ENCODE measurements around the gene AKT1. TPM values are rescaled to one million over a fixed set of nuclear protein-coding genes. Genes with fewer than 3 reads are reported as not detected.

AKT1 gene
- total and polyA plus RNA-seq, 2 of the 13 experiments (the other 11 are each of a cell fraction or from before 2014, with no cell fraction given) = 96.2 to 116 TPM

GRCh38 chr14:104752735-104753527, 42.6 kb downstream of the AKT1 start, which contains the start of gene SIVA1 (continued):
- TF ChIP-seq ZBTB20 (CRISPR knock-in tag; IDR thresholded peaks at IDR 0.05; ENCODE audit: borderline replicate concordance, low read depth) (no peak), ZBTB10 (CRISPR knock-in tag; IDR thresholded peaks at IDR 0.05; ENCODE audit: borderline replicate concordance) (no peak; the same call in 1 of the 2 replicates), ZNF501 (CRISPR knock-in tag; IDR thresholded peaks at IDR 0.05) (peak; percentile 59), ZNF180 (CRISPR knock-in tag; IDR thresholded peaks at IDR 0.05; ENCODE audit: borderline replicate concordance, low read depth) (no peak), ZNF335 (CRISPR knock-in tag; IDR thresholded peaks at IDR 0.05) (peak; percentile 18; the same call in 1 of the 2 replicates), ZNF264 (CRISPR knock-in tag; IDR thresholded peaks at IDR 0.05) (0 out of 2 replicates have a peak, but pooled peaks have one; percentile 28), ASH2L (IDR thresholded peaks at IDR 0.05; ENCODE audit: insufficient read length, low read depth, low read length) (peak; percentile 66), ZNF883 (CRISPR knock-in tag; IDR thresholded peaks at IDR 0.05; ENCODE audit: not compliant biosample characterization) (peak; percentile 25), GTF2F1 (IDR thresholded peaks at IDR 0.05; ENCODE audit: low read length) (no peak), ZNF792 (CRISPR knock-in tag; IDR thresholded peaks at IDR 0.05) (peak; percentile 11; the same call in 1 of the 2 replicates), SP1 (IDR thresholded peaks at IDR 0.05) (peak; percentile 51; the same call in 1 of the 2 replicates), SP1 (CRISPR knock-in tag; IDR thresholded peaks at IDR 0.05) (peak; percentile 75), ZNF607 (CRISPR knock-in tag; IDR thresholded peaks at IDR 0.05; ENCODE audit: borderline replicate concordance) (peak; percentile 22; the same call in 1 of the 2 replicates), YEATS4 (CRISPR knock-in tag; IDR thresholded peaks at IDR 0.05; ENCODE audit: borderline replicate concordance) (peak; percentile 86), GTF3A (CRISPR knock-in tag; conservative IDR thresholded peaks at IDR 0.05) (peak; percentile 88; the same call in 1 of the 2 replicates), KLF11 (CRISPR knock-in tag; IDR thresholded peaks at IDR 0.05) (peak; percentile 19; the same call in 1 of the 2 replicates), SNRNP70 (IDR thresholded peaks at IDR 0.05; ENCODE audit: low read depth, low read length) (peak; percentile 92)
- TF ChIP-seq, protein P1, sequence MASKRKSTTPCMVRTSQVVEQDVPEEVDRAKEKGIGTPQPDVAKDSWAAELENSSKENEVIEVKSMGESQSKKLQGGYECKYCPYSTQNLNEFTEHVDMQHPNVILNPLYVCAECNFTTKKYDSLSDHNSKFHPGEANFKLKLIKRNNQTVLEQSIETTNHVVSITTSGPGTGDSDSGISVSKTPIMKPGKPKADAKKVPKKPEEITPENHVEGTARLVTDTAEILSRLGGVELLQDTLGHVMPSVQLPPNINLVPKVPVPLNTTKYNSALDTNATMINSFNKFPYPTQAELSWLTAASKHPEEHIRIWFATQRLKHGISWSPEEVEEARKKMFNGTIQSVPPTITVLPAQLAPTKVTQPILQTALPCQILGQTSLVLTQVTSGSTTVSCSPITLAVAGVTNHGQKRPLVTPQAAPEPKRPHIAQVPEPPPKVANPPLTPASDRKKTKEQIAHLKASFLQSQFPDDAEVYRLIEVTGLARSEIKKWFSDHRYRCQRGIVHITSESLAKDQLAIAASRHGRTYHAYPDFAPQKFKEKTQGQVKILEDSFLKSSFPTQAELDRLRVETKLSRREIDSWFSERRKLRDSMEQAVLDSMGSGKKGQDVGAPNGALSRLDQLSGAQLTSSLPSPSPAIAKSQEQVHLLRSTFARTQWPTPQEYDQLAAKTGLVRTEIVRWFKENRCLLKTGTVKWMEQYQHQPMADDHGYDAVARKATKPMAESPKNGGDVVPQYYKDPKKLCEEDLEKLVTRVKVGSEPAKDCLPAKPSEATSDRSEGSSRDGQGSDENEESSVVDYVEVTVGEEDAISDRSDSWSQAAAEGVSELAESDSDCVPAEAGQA (IDR thresholded peaks at IDR 0.05; ENCODE audit: low read depth) = peak; percentile 96
- TF ChIP-seq, protein P1 (CRISPR knock-in tag; IDR thresholded peaks at IDR 0.05; ENCODE audit: borderline replicate concordance) = peak; percentile 19; the same call in 1 of the 2 replicates
- TF ChIP-seq, protein P2, sequence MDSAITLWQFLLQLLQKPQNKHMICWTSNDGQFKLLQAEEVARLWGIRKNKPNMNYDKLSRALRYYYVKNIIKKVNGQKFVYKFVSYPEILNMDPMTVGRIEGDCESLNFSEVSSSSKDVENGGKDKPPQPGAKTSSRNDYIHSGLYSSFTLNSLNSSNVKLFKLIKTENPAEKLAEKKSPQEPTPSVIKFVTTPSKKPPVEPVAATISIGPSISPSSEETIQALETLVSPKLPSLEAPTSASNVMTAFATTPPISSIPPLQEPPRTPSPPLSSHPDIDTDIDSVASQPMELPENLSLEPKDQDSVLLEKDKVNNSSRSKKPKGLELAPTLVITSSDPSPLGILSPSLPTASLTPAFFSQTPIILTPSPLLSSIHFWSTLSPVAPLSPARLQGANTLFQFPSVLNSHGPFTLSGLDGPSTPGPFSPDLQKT (CRISPR knock-in tag; IDR thresholded peaks at IDR 0.05; ENCODE audit: borderline replicate concordance) = no peak
